Stimulated activated naive CD4-positive, alpha-beta T cell treated with Interleukin-2 at 50 U/mL for 16 hours (primary cell): ENCODE measurements around the gene GCNT1.
"Not testable (repeated sequence)": the region's sequence is repeated elsewhere in the genome, so short reads cannot be mapped to it uniquely, and the experiment has no call there.

Source experiments
- DNase-seq: peaks from one replicate; lab custom pipeline; 2025; lab: John Stamatoyannopoulos, UW

Gene GCNT1

GRCh38 chr9:76490249-76490990, 31.4 kb downstream of the GCNT1 start:
- no peak for DNase-seq

DNA sequence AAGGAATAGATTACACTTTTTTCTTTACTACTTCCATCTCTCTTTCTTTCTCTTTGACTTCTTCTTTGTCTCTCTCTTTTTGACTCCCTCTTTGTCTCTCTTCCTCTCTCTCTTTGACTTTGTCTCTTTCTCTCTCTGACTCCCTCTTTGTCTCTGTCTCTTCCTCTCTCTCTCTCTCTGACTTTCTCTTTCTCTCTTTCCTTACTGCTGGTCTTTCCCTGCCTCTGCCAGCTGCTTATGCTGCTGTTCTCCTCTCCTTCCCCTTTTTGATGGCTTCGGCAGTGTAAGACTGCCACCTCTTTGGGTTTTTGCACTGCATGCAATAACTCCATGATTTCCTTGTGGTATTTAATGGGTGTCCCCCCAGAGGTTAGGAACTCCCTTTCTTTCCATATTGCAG, 32.1 kb downstream of the GCNT1 start:
- not testable (repeated sequence) for DNase-seq

DNA sequence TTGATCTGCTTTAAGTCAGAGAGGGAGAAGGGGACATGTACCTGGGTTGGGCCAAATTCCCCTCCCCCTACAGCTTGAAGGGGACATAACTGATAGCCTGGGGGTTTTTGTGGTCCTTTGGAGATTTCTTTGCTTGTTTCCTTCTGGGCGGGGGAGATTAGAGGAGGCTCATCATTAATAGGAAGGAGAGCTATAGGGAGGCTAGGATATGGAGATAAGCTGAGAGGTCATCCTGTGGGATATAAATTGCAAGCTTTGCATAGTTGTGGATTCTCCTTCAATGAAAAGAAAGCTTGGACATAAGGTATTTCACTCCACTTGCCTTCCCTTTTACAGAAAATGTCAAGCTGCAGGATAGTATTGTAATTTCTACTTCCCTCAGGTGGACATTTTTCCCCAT, 34.5 kb downstream of the GCNT1 start:
- DNase-seq = not testable (repeated sequence)

GRCh38 chr9:76500061-76500460, 41.1 kb downstream of the GCNT1 start:
- DNase-seq = no peak

DNA sequence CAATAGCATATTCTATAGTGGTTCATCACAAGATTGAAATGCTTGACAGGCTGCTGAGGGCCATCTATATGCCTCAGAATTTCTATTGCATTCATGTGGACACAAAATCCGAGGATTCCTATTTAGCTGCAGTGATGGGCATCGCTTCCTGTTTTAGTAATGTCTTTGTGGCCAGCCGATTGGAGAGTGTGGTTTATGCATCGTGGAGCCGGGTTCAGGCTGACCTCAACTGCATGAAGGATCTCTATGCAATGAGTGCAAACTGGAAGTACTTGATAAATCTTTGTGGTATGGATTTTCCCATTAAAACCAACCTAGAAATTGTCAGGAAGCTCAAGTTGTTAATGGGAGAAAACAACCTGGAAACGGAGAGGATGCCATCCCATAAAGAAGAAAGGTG, 43.8 kb downstream of the GCNT1 start:
- DNase-seq = no peak

GRCh38 chr9:76510041-76510440, 51.1 kb downstream of the GCNT1 start:
- DNase-seq = no peak

DNA sequence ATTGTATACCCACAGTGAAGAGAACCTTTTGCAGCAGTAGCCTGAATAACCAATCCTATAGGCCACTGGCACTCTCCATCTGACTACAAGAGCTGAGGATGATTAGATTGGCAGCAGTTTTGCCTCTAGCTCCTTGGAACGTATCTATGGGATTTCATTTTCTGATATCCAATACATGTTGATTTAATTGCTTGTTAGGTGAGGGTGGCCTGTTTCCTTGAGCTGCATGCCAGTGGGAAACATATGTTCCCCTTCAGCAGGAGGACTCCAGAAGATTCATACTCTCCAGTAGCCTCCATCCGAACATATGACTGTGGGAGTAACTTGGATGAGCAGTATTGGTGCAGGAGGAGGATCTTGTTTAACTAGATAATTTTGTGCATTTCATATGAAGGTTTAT, 51.5 kb downstream of the GCNT1 start:
- no peak for DNase-seq

DNA sequence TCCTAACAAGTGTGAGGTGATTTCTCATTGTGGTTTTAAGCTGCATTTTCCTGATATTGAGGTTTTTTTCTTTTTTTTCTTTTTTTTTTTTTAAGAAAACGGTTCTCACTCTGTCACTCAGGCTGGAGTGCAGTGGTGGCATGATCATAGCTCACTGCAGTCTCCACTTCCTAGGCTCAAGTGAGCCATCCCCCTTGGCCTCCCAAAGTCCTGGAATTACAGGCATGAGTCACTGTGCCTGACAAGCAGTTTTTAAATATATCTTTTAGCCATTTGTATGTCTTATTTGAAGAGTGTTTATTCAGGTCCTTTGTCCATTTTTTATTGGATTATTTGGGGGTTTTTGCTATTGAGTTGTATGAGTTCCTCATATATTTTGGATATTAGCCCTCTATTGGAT, 53.8 kb downstream of the GCNT1 start:
- no peak for DNase-seq

- DNase-seq = no peak
Measured at GRCh38 chr9:76516350-76516749, 57.4 kb downstream of the GCNT1 start.

DNA sequence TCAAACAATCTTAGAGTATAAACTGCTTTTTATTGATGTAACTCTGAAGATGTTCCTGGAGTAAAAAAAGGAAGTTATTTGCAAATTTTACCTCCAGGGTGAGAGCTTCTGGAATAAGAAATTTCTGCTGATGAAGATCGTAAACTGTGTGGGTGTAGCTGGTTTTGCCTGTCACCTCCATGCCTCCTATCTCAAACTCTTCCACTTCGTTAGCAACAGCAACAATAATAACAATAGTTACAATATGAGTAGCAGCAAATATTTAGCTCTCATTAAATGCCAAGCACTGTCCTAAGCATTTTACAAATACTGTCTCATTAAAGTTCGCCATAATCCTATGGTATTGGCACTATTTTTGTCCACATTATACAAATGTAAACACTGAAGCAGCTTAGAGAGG, 57.9 kb downstream of the GCNT1 start:
- DNase-seq = no peak

DNA sequence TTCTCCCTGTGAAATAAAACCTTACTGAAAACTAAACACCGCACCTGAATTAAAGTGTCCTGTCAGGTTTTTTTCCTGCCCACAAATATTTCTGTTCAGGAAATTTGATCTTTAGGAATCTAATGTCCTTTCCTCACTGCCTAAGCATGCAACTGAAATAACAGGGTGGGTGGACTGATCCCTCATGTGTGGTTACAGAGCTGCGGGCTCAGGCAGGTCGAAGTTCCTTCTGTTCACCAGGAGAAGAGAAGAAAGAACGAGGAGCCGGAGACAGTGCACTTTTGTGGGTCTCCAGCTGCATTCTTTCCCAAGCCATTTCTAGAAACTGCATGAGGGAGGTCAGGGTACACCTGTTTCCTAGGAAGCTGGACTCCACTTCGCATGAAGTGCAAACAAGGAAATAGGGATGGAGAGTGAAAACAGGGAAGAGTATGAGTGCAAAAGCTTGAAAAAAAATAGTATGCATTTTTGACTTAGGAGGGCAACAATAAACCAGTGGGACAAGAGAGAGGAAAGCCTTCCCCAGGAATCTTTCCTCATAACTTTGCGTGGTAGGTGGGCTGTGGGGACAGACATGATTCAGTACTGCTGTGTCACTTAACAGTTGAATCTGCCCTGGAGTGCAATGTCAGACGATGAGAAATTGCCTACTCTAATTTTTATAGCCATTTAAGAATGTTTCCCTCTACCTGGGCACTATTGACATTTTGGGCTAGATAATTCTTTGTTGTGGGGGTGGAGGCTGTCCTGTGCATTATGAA, 60.3 kb downstream of the GCNT1 start:
- DNase-seq = no peak

DNA sequence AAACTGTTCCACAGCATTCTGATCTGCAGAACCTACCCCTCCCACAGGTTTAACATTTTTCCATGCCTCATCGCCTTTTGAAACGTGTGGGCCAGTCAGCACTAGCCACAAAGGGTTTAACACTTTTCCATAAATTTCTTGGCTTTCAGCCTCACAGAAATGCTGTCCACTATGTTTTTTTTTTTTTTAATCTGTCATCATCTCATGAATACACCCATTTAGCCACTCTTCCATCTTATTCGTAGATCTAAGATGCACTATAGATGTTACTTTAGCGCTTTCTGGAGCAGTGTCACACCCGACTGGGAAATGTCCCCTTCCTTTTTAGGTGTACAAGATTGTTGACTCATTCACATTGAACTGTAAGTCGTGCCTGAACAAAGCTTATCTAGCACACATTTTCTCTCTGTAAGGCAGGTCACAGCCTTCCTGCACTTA, 62.3 kb downstream of the GCNT1 start:
- DNase-seq = no peak

- no peak for DNase-seq
Measured at GRCh38 chr9:76521906-76522305, 62.9 kb downstream of the GCNT1 start.

- not testable (repeated sequence) for DNase-seq
Measured at GRCh38 chr9:76523617-76524200, 64.7 kb downstream of the GCNT1 start.

GRCh38 chr9:76525196-76525595, 66.2 kb downstream of the GCNT1 start:
- no peak for DNase-seq

- no peak for DNase-seq
Measured at GRCh38 chr9:76526026-76526425, 67.0 kb downstream of the GCNT1 start.

- no peak for DNase-seq
Measured at GRCh38 chr9:76528056-76528455, 69.1 kb downstream of the GCNT1 start.

GRCh38 chr9:76528642-76529190, 69.7 kb downstream of the GCNT1 start:
- DNase-seq = no peak

- DNase-seq = no peak
Measured at GRCh38 chr9:76529653-76530052, 70.7 kb downstream of the GCNT1 start.

GRCh38 chr9:76530458-76531110, 71.6 kb downstream of the GCNT1 start:
- DNase-seq = no peak

- DNase-seq = no peak
Measured at GRCh38 chr9:76531231-76531780, 72.3 kb downstream of the GCNT1 start.

GRCh38 chr9:76532877-76533276, 73.9 kb downstream of the GCNT1 start:
- not testable (repeated sequence) for DNase-seq
